Vagina (tissue), 2 donors: Measurements from ENCODE around the gene BCOR.

Experiments
- POLR2AphosphoS5 ChIP-seq, 2 donors: sonication (generic); formaldehyde crosslinking; IDR thresholded peaks; one replicate each; pipeline ENCODE4 v1.9.0; 2017; ENCODE audit warnings: antibody characterized with exemption in 2 of 2, mild to moderate bottlenecking in 2 of 2, low read depth in 1 of 2; ENCODE audit not compliant: insufficient read depth in 1 of 2
- TF ChIP-seq, protein P1 (sequence below), 3 experiments: fragments of 450-650 bp in 2 of 3; fragments of 200-600 bp in 1 of 3; sonication (generic) in 1 of 3; IDR thresholded peaks; one replicate each; pipeline ENCODE4 v1.5.1; 2017 to 2019; ENCODE audit warnings: antibody characterized with exemption in 3 of 3, mild to moderate bottlenecking in 2 of 3, moderate library complexity in 2 of 3

DNA sequence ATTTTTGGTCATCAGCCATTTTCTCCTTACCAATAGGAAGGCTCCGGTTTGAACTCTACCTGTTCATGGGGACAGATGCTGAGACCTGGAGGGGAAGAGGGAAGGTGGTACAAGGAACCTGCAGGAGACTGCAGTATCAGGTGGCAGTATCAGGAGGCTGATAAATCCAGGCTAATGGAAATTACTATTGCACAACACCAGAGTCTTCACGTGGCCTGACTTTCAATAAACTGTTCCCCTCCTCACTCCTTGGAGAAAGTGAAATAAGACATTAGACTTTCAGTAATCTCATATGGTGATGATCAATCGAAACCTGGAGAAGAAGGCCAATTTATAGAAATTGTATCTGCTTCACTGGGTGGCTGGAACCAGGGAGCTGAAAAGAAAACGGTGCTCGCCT lies 46.2 kb upstream of the BCOR start:
- TF ChIP-seq, protein P1, sequence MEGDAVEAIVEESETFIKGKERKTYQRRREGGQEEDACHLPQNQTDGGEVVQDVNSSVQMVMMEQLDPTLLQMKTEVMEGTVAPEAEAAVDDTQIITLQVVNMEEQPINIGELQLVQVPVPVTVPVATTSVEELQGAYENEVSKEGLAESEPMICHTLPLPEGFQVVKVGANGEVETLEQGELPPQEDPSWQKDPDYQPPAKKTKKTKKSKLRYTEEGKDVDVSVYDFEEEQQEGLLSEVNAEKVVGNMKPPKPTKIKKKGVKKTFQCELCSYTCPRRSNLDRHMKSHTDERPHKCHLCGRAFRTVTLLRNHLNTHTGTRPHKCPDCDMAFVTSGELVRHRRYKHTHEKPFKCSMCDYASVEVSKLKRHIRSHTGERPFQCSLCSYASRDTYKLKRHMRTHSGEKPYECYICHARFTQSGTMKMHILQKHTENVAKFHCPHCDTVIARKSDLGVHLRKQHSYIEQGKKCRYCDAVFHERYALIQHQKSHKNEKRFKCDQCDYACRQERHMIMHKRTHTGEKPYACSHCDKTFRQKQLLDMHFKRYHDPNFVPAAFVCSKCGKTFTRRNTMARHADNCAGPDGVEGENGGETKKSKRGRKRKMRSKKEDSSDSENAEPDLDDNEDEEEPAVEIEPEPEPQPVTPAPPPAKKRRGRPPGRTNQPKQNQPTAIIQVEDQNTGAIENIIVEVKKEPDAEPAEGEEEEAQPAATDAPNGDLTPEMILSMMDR (IDR thresholded peaks at IDR 0.05), result no peak
- TF ChIP-seq POLR2AphosphoS5 (IDR thresholded peaks at IDR 0.05; ENCODE audit: insufficient read depth in 1 of 2, low read depth in 1 of 2), result no peak
